Measurements from ENCODE around the gene TMEM30A.

The TMEM30A gene

GRCh38 chr6:75261299-75261698, 23.3 kb downstream of the TMEM30A start:
- Histone ChIP-seq H3K9me3 (ENCODE audit: severe bottlenecking) (no peaks in the 10 kb centered on the region), H3K27me3 (ENCODE audit: insufficient read depth, low read depth, severe bottlenecking) (no peaks in the 10 kb centered on the region), H3K27ac (no peak overlapping the region), H3K36me3 (peaks cover 47% of the 10 kb centered on the region), H3K4me3 (ENCODE audit: low read depth, low read length) (no peak overlapping the region)
- TF ChIP-seq CTCF (IDR thresholded peaks at IDR 0.05; ENCODE audit: low read depth, low read length) = no peak
- DNase-seq = no peak

GRCh38 chr6:75257343-75258087, 27.1 kb downstream of the TMEM30A start:
- TF ChIP-seq CTCF (IDR thresholded peaks at IDR 0.05; ENCODE audit: low read depth, low read length) = no peak
- H3K4me3 ChIP-seq (ENCODE audit: low read depth, low read length) = no peak overlapping the region
- H3K9me3 ChIP-seq (ENCODE audit: severe bottlenecking) = no peaks in the 10 kb centered on the region
- DNase-seq = no peak
- H3K27me3 ChIP-seq (ENCODE audit: insufficient read depth, low read depth, severe bottlenecking) = no peaks in the 10 kb centered on the region
- peaks cover 48% of the 10 kb centered on the region for H3K36me3 ChIP-seq
- no peak overlapping the region for H3K27ac ChIP-seq

GRCh38 chr6:75250552-75250951, 34.0 kb downstream of the TMEM30A start:
- Histone ChIP-seq H3K27me3 (ENCODE audit: insufficient read depth, low read depth, severe bottlenecking) (no peaks in the 10 kb centered on the region), H3K4me3 (ENCODE audit: low read depth, low read length) (no peak overlapping the region), H3K9me3 (ENCODE audit: severe bottlenecking) (no peaks in the 10 kb centered on the region), H3K36me3 (peaks cover 1% of the 10 kb centered on the region; the same call in 1 of the 2 replicates), H3K27ac (no peak overlapping the region)
- no peak for DNase-seq
- TF ChIP-seq CTCF (IDR thresholded peaks at IDR 0.05; ENCODE audit: low read depth, low read length) = no peak

- no peak overlapping the region for H3K4me3 ChIP-seq (ENCODE audit: low read depth, low read length)
- DNase-seq = no peak
- no peaks in the 10 kb centered on the region for H3K36me3 ChIP-seq
- H3K9me3 ChIP-seq (ENCODE audit: severe bottlenecking) = no peaks in the 10 kb centered on the region
- no peak for TF ChIP-seq CTCF (IDR thresholded peaks at IDR 0.05; ENCODE audit: low read depth, low read length)
- no peaks in the 10 kb centered on the region for H3K27me3 ChIP-seq (ENCODE audit: insufficient read depth, low read depth, severe bottlenecking)
- no peak overlapping the region for H3K27ac ChIP-seq
Observed at GRCh38 chr6:75249837-75250236, 34.8 kb downstream of the TMEM30A start.

GRCh38 chr6:75246386-75246785, 38.2 kb downstream of the TMEM30A start:
- no peak for TF ChIP-seq CTCF (IDR thresholded peaks at IDR 0.05; ENCODE audit: low read depth, low read length)
- no peak for DNase-seq
- no peaks in the 10 kb centered on the region; the same call in 1 of the 2 replicates for H3K36me3 ChIP-seq
- H3K27me3 ChIP-seq (ENCODE audit: insufficient read depth, low read depth, severe bottlenecking) = no peaks in the 10 kb centered on the region
- no peak overlapping the region for H3K4me3 ChIP-seq (ENCODE audit: low read depth, low read length)
- H3K27ac ChIP-seq = no peak overlapping the region
- no peaks in the 10 kb centered on the region for H3K9me3 ChIP-seq (ENCODE audit: severe bottlenecking)
